ENCODE measurements around the gene RGL4.

- TF ChIP-seq, protein P1, sequence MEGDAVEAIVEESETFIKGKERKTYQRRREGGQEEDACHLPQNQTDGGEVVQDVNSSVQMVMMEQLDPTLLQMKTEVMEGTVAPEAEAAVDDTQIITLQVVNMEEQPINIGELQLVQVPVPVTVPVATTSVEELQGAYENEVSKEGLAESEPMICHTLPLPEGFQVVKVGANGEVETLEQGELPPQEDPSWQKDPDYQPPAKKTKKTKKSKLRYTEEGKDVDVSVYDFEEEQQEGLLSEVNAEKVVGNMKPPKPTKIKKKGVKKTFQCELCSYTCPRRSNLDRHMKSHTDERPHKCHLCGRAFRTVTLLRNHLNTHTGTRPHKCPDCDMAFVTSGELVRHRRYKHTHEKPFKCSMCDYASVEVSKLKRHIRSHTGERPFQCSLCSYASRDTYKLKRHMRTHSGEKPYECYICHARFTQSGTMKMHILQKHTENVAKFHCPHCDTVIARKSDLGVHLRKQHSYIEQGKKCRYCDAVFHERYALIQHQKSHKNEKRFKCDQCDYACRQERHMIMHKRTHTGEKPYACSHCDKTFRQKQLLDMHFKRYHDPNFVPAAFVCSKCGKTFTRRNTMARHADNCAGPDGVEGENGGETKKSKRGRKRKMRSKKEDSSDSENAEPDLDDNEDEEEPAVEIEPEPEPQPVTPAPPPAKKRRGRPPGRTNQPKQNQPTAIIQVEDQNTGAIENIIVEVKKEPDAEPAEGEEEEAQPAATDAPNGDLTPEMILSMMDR (IDR thresholded peaks at IDR 0.05), result no peak
- TF ChIP-seq POLR2A (IDR thresholded peaks at IDR 0.05), result no peak
These were observed 17.7 kb upstream of the RGL4 start for GRCh38 chr22:23673050-23673620.
